Stimulated activated CD4-positive, alpha-beta T cell treated with anti-CD3 and anti-CD28 coated beads, Interleukin-15, amount 100 ng/mL, for 1 hour (primary cell): ENCODE measurements around the gene NRCAM.

ENCODE experiments used
- DNase-seq, 2 donors: peaks; one replicate each; pipeline ENCODE4 v3.0.0-alpha.2; 2020; ENCODE audit warnings: low read depth in 1 of 2, low spot score in 1 of 2

The NRCAM gene

DNA sequence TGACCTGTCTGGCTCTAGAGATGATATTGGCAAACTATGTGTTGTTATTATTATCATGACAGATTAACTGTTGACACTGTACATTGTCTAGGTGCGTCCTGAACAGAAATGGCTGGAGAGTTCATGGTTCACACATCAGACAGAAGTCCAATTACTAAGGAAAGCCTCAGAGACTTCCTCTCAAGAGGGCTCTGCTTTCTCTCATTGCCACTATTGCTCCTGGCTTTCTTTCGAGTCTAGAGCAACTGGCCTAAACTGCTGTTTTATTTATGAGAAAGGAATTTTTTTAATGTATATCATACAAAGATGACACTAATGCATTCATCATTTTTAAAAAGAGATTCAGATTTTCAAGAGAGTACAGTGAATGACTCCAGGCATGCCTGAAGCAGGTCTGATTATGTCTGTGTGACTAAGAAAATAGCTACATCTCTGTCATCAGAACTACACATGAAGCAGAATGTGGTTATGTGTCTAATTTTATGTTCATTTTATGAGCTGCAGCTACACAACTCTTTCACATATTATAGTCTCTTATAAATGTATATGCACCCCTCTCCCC, 30.4 kb downstream of the NRCAM start:
- no peak for DNase-seq

DNA sequence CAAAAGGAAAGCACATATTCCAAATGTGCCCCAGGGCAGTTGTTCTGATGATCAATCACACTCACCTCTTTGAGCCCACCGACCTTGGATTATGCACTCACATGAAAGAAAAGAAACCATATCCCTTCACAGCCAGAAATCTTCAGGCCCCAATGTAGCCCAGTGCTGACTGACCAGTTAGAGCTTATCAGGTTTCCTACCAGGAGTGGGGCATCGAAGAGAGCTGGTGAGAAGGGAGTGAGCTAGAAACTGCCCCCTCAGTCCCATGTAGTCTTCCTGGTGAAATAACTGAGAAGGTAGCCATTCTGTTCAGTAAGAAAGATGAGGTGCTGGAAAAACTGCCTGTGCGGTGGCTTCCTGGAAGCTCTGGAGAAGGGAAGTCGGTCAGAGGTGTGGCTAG, 32.2 kb downstream of the NRCAM start:
- no peak for DNase-seq

DNA sequence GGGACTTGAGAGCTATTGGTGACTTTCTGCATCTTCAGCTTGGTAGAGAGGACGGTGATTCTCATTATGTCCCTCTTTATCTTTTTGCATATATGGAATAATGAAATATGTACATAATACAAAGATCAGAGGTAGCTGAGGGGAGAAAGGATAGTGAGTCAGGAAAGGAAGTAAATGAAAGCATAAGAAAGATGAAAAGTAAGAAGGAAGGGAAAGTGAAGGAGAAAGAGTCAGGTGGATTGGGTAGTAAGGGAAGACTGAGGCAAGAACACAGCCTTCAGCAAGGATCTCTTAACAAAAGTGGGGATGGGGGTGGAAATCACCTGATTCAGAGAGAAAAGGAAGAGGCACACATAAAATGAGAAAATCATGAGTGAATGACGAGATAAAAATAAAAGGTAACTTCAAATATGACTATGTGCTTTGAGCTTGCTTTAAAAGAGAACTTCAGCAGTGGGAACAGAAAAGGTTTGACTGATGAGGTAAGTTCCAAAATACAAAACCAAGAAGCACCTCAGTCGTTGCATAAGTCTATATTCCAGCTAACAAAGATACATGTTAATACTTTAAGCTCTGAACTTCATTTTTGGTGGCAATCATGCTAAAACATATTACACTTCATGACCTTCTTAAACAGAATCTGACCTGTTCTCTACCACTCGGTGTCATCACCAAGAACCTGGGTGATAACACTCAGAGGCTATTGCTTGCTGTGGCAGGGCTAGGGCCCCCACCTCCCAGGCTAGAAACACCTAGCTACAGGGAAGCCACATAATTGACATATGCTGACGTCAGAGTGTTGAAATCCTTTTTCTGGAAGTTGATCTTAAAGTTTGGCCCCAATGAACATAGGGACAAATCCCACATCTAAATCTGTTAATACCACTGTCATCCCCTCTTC, 32.9 kb downstream of the NRCAM start:
- DNase-seq, result no peak

DNA sequence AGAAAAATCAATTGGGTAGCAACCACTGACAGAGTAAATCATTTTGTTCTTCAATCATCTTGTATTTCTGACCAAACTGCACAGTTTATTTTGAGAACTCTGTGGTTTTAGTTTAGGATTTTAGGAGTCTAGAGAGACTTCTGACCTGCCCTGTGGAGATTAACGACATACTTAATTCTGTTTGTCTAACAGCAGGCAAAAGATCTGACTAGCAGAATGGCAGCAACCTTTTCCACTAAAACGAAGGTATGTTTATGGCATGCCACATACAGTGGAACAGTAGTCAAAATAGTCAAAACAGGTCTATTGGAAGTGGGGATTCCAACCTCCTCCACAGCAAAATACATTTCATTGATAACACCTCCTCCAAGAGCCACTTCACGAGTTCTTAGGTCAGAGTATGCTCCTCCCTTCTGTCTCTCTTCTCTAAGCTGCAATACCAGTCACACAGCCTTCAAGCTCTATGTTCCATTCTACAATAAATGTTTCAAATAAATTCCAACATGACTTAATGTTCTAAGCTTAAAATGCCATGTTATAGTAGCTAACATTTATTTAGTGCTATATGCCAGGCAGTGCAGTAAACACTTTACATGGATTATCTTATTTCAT, 34.4 kb downstream of the NRCAM start:
- no peak for DNase-seq

DNA sequence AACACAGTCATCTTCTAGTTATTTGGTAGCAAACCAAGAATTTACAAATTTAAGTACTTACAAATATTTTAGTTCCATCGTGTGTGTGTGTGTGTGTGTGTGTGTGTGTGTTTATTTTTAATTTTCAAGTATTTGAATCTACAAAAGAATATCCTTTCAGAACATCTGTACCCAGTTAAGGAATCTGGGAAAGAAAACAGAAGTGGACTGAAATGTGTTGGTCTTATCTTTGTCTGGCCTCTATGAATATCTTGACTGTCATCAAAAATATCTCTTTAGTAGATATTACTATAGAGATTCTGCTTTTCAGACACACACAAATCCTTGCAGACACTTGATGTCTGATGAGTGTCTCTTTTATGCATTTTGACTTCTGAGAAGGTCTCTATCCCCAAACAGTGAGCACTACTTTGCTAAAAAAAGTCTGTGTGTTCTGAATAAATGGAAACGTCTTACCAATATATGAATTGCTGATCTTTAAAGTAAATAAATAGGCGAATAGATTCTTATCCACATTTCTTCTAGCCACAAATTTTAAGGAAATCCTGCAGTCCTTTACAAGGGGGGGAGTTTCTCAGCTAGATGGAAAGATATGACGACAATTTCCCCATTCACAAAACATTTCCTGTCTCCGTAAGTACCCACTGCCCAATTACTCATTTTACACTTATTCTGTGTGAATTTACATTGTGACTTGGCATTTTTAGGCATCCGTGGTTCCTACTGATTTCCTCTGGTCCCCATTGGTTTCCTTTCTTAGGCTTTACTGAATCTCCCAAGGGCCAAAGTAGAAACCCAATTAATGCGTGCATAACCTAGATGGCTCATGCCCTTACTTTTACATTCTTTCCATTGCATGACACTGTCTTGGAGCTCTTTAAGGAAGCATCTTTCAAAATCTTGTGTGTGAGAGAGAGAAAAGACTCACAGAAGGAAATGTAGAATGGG, 36.0 kb downstream of the NRCAM start:
- no peak for DNase-seq

DNA sequence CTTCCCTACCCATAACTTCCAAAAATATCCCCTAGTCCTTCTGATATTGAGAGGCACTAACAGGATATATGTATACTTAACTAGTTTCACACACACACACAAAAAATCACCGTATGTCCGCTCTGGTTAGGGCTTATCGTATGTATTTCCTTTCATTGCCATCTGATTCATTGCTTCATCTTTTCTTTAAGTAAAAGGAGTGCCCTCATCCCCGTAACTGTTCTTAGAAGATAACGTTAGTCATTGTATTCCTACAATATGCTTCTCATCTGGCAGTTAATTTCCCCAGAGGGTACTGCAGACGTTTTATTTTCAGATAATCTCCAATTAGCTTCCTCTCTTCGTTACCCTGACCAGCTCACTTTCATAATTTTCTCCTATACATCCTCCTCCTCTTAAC, 37.3 kb downstream of the NRCAM start:
- no peak for DNase-seq

DNA sequence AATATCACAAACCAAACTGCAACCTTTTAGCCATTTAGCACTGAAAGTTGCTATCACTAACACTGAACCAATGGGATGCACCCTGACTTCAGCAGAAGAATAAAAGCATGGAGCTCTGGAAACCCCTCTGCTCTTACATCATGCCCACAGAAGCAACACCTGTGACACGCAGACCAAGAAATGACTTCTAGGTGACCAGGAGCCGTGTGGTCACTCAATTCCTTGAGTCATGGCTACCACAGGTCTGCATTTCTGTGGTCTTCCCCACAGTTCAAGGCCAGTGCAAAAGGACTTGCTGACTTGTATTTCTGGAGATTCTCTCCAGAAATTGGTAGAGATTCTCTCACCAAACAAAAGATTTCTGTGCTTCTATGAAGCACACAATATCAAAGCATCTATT, 38.3 kb downstream of the NRCAM start:
- no peak for DNase-seq

DNA sequence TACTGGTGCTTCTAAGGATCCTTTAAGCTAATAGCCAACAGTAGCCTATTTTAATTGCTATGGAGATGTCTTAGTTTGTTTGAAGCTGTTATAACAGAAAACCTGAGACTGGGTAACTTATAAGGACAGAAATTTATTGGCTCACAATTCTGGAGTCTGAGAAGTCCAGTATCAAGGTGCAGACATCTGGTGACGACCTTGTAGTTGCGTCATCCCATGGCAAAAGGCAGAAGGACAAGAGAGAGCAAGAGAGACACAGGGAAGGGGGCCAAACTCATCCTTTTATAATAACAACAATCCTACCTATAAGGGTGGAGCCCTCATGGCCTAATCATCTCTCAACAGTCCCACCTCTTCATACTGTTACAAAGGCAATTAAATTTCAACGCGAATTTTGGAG, 39.1 kb downstream of the NRCAM start:
- DNase-seq, result no peak

DNA sequence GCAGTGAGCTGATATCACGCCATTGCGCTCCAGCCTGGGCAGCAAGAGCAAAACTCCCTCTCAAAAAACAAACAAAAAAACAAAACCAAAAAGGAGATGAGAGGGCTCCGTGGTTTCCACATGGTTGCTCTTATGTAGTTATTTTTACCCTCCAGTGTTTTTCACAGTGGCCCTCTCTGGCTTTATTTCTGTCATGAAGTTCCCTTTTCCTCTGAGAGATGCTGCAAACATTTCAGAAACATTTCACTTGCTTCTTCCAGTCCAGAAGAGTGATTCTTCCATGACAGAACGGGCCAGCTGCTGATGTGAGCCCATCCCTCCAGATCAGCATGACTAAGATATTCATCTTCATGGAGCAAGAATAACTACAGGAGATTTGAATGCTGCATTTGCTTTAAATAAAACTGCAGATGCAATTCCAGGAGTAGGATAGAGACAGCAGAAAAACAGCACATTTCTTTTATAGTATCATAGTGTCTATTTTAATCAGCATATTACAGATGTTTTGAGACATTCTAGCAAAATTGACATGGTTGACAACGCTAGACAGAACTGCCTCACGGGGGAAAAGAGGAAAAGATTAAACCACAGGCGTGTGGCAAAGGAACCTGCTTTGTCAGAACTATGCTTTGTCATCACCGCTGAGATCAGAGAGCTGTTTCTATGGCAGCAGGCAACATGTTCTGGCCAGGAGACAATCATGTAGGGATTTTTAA, 40.3 kb downstream of the NRCAM start:
- no peak for DNase-seq

DNA sequence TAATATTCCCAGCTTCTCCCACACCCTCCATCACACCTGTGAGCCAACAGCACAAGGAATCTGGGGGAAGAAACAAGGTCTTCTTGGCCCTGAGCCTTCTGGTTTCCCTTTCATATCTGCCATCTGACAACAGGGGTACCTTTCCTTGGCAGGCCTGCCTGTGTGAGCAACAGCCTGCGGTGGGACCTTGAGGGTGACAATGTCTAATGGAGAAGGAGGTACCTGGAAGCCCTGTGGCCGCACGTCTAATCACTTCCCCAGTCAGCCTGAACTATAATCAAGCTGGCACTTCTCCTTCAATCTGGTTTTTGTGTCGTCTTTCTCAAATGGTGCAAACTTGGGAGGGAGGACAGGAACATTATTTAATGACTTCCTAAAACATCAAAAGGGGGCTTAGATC, 41.2 kb downstream of the NRCAM start:
- DNase-seq, result no peak

DNA sequence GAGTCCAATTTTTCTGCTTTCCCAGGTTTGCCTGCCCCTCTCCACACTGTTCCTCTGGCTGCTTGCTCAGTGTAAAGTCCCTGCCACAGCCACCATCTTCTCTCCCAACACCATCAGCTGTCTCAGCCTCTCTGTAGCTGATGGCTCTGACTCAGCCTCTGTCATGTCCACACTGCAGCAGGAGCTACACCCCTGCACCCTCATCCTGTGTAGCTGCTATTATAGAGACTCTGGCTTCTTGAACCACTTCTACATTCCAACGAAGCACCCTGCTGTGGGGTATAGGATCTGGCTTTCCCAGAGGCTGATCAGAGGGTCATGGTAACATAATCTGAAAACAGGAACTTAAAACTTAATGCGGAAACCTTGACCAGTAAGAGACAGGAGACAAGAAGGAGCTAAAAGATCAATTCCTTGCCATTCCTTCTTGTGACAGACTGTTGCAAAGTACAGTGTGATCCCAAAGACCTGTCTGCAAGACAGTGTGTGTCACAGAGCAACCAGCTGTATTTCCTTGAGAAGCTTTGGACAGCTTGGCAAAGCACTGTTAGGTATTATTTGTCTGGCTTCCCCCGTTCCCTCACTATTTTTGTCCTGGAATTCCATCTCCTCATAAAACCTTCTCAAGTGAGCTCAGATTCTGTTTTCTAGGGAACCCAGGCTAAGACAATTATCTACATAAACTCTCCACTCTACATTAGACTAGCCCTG, 42.3 kb downstream of the NRCAM start:
- DNase-seq, result no peak

DNA sequence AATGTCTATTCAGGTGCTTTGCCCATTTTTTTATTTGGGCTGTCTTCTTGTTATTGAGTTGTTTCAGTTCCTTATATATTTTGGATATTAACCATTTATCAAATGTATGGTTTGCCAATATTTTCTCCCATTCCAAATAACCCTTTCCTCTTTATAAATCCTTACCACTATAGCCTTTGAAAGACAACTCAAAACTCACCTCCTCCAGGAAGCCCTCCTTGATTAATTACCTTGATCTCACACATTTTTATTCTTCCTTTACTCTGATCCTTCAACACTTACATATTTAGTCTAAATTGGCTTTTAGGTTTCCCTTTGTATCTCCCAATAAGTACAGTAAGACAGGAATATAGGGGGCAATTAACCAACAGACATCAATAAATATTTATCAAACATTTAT, 42.9 kb downstream of the NRCAM start:
- no peak for DNase-seq

DNA sequence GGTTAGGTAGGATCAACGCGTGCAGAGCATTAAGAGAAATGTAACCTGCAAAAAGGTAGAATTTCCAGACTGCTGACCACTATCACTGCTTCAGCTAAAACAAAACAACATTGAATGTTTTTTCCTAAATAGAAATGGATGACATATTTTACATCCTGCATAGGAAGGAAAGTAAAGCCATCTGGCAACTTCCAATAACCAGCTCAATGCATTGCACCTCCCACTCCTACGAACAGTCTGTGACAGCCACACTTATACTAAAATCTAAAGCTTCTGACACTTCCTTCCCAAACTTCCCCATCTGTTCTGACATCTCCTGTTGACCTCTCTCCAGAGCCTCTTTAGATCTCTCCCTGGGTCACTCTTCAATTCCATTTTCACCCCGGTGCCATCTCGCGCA, 47.1 kb downstream of the NRCAM start:
- DNase-seq, result no peak

DNA sequence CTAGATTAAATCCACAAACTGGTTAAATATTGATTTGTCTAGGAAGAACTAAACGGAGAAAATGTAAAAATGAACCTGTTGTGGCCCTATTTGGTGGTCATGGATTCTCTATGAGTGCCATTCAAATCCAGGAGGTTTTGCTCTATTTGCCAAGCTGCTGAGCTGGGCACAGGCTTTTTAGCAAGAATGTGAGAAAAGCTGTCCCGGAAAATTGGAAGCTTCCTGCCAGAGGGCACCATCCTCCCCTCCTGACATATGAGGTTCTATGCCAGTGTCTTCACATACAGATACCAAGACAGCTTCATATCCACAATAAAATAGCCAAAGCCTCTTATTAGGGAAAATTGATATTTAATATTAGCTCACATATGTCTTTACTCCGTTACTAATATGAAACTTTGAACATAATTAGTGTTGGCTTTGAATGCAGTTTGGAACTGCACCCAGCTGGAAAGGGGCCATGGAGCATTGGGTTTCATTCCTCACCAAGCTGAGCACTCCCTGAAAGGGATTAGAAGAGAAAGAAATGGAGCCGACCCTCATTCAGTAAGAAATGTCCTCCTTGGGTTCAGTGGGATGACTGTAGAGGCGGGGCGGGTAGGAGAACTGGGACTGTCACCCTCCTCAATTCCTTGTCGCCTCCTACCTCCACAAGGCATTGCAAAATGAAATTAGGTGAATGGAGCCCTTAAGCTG, 47.8 kb downstream of the NRCAM start:
- no peak for DNase-seq

DNA sequence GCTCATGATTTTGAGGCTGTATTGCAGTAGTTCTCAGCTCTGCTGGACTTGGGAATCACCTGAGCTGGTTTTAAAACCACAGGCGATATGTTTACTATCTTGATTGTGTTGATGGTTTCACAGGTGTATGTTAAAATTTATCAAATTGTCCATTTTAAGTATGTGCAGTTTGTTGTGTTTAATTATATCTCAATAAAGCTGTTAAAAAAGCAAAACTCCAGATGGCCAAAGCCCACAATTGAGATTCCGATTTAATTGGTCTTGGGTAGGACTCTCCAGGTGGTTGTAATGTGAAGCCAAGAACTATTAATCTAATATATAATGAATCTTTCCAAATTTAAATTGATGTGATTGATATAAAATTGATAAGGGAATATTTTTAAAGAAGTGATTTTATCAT, 48.6 kb downstream of the NRCAM start:
- no peak for DNase-seq

DNA sequence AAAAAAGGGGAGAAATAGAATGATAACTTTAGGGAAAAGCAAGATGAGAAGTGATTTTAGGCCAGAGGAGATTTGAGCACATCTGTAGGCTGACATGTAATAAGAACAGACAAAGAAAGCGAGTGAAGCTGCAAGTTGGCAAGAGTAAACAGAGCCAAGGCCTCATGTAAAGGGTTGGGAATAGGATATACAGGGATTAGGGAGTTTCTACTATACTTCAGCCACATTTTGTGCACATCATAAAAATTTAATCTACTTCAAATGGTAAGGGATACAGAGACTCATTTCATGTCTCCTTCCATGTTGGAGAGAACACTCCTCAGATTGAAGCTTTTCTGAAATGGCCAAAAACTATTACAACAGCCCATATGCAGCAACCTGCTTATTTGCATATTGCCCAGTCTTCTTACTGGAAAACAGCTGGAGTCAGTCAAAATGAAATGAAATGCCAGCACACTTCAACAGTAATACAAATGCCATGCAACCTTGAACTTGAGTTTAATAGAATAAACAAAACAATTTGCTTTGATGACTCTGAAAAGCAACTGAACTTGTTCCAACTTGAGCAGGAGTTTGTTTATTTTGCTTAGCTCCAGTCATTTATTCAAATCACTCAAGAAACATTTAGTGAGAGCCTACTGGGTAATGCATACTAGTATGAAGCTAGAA, 49.9 kb downstream of the NRCAM start:
- DNase-seq, result no peak

DNA sequence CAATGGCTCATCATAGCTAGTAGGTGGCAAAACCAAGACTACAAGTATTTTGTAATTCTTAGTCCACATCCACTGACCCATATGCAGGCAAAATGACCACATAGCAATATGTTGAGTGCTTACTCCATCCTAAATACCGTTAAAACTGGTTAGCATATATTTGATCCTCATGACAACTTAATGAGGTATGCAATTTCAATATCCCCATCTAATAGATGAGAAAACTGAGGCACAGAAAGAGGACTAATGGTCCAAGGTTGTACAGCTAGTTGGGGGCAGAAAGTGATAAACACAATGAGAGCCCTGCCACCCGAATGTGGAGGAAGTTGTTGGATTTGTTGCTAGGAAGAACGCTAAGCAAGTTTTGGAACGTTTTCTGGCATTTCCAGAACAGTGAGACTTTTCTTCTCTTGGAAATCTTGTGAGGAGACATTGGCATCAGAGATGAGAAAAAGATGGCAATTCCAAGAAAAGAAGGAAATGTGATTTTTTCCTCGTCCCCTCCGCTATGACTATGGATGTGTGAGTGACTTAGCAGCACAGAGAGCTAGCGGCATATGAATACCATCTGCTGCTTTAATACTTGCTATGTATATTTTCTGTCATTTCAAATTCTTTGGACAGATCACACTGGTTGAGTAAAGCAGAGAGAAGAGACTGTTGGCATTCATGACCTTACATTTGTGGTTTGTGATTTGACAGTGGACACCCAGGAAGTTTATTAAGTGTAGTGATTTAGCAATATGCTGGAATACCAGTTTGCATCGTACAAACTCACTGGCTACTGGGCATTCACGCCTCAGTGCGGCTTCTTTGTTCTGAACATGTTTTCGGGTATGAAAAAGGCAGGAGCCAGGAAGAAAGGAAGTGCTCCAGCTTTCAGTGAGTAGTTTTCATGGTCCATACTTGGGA, 51.5 kb downstream of the NRCAM start:
- DNase-seq, result no peak
